Femur (tissue), 1 donor: ENCODE measurements around the gene RCHY1.
A peak's percentile ranks its signal among the peaks of the same experiment; 100 is the strongest.
"Not testable (repeated sequence)": the region's sequence is repeated elsewhere in the genome, so short reads cannot be mapped to it uniquely, and the experiment has no call there.

Experiments used
- DNase-seq: peaks from one replicate; pipeline ENCODE4 v3.0.0-alpha.2; 2017

The RCHY1 gene

GRCh38 chr4:75514949-75515612 lies 878 bp upstream of the RCHY1 start:
- DNase-seq: peak; percentile 20

DNA sequence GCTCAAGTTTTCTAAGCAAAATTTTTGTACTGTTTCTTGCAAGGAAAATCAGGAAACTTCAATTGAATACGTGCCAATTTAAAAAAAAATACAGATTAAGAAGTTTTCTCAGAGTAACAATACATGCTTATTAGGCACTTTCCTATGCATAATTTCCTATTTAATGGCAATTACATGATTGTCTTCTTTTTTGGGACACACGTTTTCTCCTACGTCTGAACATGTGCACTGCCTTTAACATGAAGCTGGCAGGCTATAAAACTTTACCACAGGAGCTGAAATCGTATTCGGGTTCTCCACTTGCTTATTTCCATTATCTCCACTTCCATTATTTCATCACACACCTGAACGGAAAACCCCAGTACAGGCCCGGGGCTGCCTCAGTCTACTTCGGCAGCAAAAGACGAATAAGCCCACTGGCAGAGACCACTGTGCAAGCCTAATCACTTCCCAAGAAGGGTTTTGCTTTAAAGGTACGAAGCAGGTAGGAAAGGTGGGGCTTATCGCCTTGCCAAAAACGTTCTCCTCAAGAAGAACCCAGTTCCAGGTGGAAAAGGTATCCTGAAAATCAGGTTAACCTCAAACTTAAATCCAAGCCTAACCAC lies 575 bp downstream of the RCHY1 start:
- no peak for DNase-seq

DNA sequence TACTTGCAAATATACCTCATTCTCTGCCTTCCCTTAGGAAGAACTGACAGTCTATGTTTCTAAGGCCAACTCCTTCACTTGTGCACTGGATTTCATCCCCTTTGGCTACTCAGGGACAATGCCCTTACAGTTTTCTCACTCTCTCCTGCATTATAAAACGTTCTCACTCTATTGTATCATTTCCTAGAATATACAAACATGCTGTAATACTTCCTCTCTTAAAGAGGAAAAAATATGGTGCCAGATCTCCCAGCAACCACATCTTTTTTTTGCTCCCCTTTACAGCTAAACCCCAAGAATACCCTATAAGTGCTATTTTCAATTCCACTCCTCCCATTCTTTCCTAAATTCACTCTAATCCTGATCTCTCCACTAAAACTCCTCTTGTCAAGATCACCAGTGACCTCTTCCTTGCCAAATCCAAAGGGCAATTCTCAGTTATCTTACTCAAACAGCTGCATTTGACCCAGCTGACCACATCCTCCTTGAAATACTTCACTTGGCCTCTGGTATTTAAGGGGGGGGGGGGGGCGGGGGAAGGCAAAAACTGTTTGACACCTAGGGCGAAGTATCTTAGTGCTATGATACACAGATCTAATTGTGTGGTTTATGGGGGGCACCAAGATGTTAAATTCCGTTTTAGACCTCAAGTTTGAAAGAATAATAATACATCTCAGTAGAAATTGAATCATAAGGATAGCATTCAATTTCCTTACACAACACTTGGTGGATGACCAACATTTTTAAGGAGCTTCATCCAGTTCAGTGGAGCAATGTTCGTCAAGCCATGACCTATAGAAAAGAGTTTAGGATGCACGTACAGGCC lies 1.6 kb downstream of the RCHY1 start:
- DNase-seq: no peak

DNA sequence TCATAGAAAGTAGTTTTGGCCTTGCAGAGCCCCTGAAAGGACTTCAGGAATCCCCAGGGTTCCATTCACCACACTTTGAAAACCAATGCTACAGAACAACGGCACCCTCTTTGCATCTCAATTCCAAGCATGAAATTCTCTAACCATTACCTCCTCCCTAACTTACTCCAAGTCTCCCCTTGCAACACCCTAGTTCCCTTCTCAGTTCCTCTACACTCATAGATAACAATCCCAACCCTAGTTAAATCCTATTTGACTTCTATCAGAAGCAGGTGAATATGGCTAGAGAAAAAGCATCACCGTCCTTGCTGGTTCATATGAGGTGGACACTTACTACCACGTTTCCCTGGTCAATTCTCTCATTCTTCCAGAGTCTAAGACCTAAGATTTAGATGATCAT lies 2.4 kb downstream of the RCHY1 start:
- DNase-seq: no peak

DNA sequence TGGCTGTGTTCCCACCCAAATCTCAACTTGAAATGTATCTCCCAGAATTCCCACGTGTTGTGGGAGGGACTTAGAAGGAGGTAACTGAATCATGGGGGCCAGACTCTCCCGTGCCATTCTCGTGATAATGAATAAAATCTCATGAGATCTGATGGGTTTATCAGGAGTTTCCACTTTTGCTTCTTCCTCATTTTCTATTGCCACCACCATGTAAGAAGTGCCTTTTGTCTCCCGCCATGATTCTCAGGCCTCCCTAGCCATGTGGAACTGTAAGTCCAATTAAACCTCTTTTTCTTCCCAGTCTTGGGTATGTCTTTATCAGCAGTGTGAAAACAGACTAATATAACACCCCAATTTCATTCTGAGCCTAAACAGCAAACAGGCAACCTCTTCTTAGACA lies 4.6 kb downstream of the RCHY1 start:
- not testable (repeated sequence) for DNase-seq

- DNase-seq: no peak
These were observed 8.6 kb downstream of the RCHY1 start for GRCh38 chr4:75505630-75506029.

DNA sequence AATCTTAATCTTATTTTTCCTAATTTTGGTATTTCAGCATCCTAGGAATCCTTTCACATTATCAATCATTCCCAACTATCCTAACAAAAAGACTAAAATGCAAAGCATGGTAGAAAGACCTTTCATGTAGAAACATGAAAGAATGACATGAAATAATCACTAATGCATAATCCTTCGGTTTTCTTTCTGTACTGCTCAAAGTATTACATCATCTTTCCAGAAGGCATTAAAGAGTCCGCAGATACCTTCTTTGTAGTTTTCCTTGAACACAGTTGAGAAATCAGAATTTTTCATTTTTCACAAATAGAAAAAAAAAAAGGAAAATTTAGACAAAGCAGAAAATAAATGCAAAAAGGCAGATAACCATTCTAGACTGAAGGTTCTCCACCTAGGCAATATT lies 11.5 kb downstream of the RCHY1 start:
- DNase-seq: no peak

GRCh38 chr4:75499900-75500299 lies 14.3 kb downstream of the RCHY1 start:
- DNase-seq: no peak

DNA sequence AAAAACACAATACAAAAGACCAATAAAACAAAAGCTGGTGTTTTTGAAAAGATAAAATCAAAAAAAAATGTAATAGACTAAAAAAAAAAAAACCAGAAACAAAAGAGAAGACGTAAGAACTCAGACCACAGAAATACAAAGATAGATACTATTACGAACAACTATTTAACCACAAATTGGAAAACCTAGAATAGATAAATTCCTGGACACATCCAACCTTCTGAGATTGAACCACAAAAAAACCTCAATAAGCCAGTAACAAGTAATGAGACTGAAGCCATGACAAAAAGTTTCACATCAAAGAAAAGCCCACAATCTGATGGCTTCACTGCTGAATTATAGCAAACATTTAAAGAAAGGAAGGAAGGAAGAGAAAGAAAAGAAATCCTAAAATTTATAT lies 16.2 kb downstream of the RCHY1 start:
- DNase-seq: no peak

DNA sequence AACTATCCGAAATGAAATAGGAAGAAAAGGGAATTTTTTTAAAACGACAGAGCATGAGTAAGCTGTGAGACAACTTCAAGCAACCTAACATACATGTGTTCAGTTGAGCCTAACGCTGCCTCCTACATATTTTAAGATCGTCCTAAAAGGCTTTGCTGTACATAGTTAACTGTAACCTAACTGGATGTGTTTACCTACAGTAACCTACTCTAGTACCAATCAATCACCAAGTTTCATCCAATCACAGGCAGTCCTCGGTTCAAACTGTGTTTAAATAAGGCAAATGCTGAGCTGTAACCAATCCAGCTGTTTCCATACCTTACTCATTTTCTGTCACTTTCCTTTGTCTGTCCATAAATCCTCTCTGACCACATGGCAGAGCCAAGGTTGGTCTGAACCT lies 17.1 kb downstream of the RCHY1 start:
- no peak for DNase-seq

- DNase-seq: no peak
These were observed 17.8 kb downstream of the RCHY1 start for GRCh38 chr4:75496406-75496805.

DNA sequence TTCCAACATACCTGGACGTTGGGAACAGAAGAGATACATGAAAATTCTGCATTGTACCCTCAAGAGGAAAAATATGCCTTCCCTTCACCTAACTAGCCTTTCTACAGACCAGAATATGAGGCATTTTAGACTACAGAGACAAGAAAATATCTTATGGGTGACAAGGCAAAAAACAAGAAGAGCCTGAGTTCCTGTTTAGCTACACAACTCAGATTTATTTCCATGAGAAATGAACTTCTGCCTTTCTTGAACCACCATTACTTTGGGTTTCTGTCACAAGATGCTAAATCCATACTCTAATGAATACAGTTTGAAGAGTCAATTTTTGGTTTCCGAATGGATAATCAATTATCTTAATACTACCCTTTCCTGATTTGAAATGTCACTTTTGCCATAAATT lies 18.7 kb downstream of the RCHY1 start:
- DNase-seq: no peak

GRCh38 chr4:75494563-75494962 lies 19.6 kb downstream of the RCHY1 start:
- no peak for DNase-seq

- no peak for DNase-seq
These were observed 24.0 kb downstream of the RCHY1 start for GRCh38 chr4:75490155-75490554.

DNA sequence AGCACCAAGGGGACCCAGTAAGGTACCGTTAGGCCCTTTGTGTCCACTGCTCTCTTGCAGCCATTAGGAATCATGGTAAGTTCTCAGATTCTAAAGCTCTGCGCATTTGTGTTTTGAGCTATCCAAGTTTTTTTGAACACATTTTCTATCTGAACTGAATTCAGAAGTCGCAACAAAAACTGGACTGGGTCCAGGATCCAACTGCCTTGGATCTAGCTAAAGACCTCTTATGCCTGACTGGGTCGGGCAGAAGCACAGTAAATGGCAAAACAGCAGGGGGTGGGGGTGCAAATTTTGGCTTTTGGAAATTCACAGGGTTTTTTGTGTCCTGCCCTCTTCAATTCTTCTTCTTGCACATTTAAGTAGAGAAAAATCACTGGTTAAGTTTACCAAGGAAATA lies 30.0 kb downstream of the RCHY1 start:
- no peak for DNase-seq

DNA sequence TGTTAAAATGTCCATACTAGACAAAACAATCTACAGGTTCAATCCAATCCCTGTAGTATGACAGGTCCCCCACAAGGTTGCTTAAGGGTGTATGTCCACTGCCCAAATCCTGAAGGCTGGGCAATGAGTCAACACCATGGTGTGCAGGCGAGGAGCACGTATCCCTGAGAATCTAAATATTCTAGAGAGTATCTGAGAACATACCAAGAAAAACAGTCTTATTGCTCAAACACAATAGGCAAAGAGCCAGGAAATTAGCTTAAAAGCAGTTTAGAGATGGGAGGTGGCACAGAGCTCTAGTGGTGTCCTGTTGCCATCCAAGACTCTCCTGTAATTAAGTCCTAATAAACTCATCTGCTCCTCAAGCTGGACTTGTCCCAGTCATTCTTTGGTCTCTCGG lies 37.0 kb downstream of the RCHY1 start:
- no peak for DNase-seq

GRCh38 chr4:75470738-75471137 lies 43.5 kb downstream of the RCHY1 start:
- DNase-seq: no peak

DNA sequence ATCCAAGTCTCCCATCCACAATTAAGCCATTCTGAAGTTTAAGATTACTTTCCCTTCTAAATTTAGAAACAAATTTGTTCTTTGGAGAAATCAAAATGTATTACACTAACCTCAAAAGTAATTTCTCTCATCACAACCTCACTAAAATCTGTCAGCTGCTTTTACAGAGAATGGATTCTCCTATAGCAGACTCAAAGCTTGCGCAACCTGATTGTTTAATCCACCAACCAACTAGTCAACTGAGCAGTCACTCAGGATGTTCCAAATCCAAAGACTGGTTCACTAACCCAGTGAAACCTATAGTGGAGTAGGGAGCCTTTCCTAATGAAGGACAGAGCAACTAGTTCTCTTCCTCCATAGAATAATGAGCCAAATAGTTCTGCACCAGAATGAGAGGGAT lies 44.3 kb downstream of the RCHY1 start:
- no peak for DNase-seq

DNA sequence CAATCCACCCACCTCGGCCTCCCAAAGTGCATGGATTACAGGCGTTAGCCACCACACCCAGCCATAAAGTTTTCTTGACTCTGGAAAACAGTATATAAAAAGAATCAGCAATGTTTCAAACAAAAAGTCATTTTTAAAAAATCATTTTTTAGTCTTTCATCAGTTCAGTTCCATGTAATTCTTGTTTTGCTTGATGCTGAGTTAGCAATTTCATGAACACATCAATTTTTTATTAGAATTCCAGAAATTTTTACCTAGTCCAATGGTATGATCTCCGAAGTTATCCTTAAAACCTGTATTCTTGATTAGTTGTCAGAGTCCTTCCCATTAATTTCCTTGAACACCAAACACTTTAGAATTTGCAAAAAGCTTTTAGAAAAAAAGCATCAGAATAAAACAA lies 56.8 kb downstream of the RCHY1 start:
- DNase-seq: no peak

DNA sequence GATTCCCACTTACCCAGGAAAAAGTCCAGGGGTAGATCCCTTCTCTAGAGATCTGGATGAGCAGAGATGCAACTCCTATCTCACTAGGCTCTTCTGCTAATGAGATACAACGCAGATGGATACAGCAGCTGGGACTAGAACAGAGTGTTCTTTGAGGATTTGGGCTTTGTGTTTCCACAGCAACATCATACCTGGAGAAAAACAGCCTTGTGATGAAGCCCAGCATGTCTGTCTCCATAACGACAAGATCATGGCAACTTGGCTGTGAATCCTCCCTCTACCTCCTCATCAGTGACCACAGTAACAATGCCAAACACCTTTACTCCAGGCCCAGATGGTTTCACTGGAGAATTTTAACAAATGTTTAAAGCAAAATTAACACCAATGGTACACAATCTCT lies 80.1 kb downstream of the RCHY1 start:
- no peak for DNase-seq

DNA sequence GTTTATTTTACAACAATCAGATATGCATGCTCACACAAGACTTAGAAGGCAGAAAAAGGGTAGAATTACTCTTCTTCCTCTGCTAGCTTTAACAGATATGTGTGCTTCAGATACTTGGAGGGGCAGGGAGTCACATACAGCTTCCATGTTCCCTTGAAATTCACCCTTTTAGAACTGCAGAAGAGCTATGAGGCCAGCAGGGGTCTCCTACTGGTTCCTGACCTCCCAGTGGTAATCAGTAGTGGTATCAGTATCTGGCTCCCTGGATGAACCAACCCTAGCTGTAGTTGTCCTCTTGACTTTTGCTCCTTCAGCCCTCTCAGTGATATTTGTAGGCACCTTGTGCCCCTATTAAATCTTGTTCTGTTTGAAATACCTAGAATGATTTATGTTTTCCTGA lies 81.5 kb downstream of the RCHY1 start:
- DNase-seq: no peak

GRCh38 chr4:75429208-75429607 lies 85.0 kb downstream of the RCHY1 start:
- no peak for DNase-seq
